Neural cell (in vitro differentiated cells): Measurements from ENCODE around the gene ARHGEF16. TPM values are rescaled to one million over a fixed set of nuclear protein-coding genes. Genes with fewer than 3 reads are reported as not detected.

Experiments
- H2AFZ ChIP-seq: fragments of 200-600, 300-800 bp; sonication (generic), shearing (Covaris generic); 2 replicates; pipeline ENCODE4 v1.6.0; 2014; ENCODE audit warnings: low read depth, mild to moderate bottlenecking, antibody characterized with exemption, low read length, moderate library complexity
- H3F3A ChIP-seq: fragments of 200-600 bp; shearing (Covaris generic); 2 replicates; pipeline ENCODE4 v1.6.1; 2016; ENCODE audit warnings: mild to moderate bottlenecking, moderate library complexity, mixed read lengths, antibody characterized with exemption, low read length; ENCODE audit not compliant: insufficient read depth, poor library complexity, severe bottlenecking
- H3K27ac ChIP-seq: fragments of 200-600, 300-800 bp; sonication (generic), shearing (Covaris generic); 2 replicates; pipeline ENCODE4 v1.5.1; 2014; ENCODE audit warnings: mild to moderate bottlenecking, low read length, moderate library complexity
- H3K27me3 ChIP-seq: fragments of 300-800, 200-600 bp; sonication (generic), shearing (Covaris generic); 2 replicates; pipeline ENCODE4 v1.6.0; 2014; ENCODE audit warnings: mild to moderate bottlenecking, low read depth, low read length, moderate library complexity; ENCODE audit not compliant: insufficient read depth
- H3K36me3 ChIP-seq: fragments of 300-800, 200-600 bp; sonication (generic), shearing (Covaris generic); 2 replicates; pipeline ENCODE4 v1.5.1; 2014; ENCODE audit warnings: mild to moderate bottlenecking, antibody characterized with exemption, low read length, moderate library complexity; ENCODE audit not compliant: insufficient read depth
- H3K4me2 ChIP-seq: fragments of 300-800, 200-600 bp; sonication (generic), shearing (Covaris generic); 2 replicates; pipeline ENCODE4 v1.6.0; 2014; ENCODE audit warnings: mild to moderate bottlenecking, low read length
- H3K4me3 ChIP-seq: fragments of 300-800, 200-600 bp; sonication (generic), shearing (Covaris generic); 2 replicates; pipeline ENCODE4 v1.5.1; 2014; ENCODE audit warnings: mild to moderate bottlenecking, low read length, moderate library complexity
- H3K79me2 ChIP-seq: fragments of 200-600 bp; shearing (Covaris generic); replicated peaks from 2 replicates; pipeline ENCODE4 v1.6.0; 2014; ENCODE audit warnings: mild to moderate bottlenecking, low read length, moderate library complexity; ENCODE audit not compliant: insufficient read depth
- H3K9ac ChIP-seq: fragments of 300-800, 200-600 bp; sonication (generic), shearing (Covaris generic); 2 replicates; pipeline ENCODE4 v1.6.1; 2016; ENCODE audit warnings: mild to moderate bottlenecking, low read length, mixed read lengths
- H3K9me2 ChIP-seq: fragments of 200-600 bp; shearing (Covaris generic); 2 replicates; pipeline ENCODE4 v1.6.1; 2016; ENCODE audit warnings: mild to moderate bottlenecking, low read length, mixed read lengths; ENCODE audit not compliant: insufficient read depth
- H3K9me3 ChIP-seq: fragments of 200-600, 300-800 bp; sonication (generic), shearing (Covaris generic); 2 replicates; pipeline ENCODE4 v1.6.1; 2016; ENCODE audit warnings: mild to moderate bottlenecking, mixed run types, low read length, moderate library complexity, mixed read lengths
- H4K20me1 ChIP-seq: fragments of 200-600 bp; shearing (Covaris generic); 2 replicates; pipeline ENCODE4 v1.6.1; 2016; ENCODE audit warnings: mild to moderate bottlenecking, mixed run types; ENCODE audit not compliant: insufficient read depth
- EP300 ChIP-seq: fragments of 450-650 bp; conservative IDR thresholded peaks from 2 replicates; pipeline ENCODE4 v1.6.1; 2014; ENCODE audit warnings: antibody characterized with exemption, mild to moderate bottlenecking, moderate library complexity; ENCODE audit not compliant: poor library complexity, severe bottlenecking
- EZH2 ChIP-seq: fragments of 200-600, 300-800 bp; shearing (Covaris generic), sonication (generic); IDR thresholded peaks from 2 replicates; pipeline ENCODE4 v1.6.1; 2014; ENCODE audit warnings: antibody characterized with exemption, low read length, borderline replicate concordance, mild to moderate bottlenecking; ENCODE audit not compliant: insufficient read depth, poor library complexity, severe bottlenecking
- MXI1 ChIP-seq: fragments of 450-650 bp; conservative IDR thresholded peaks from 2 replicates; pipeline ENCODE4 v1.6.1; 2014; ENCODE audit warnings: antibody characterized with exemption, mild to moderate bottlenecking; ENCODE audit not compliant: poor library complexity, severe bottlenecking
- POLR2AphosphoS5 ChIP-seq: IDR thresholded peaks from 2 replicates; pipeline ENCODE4 v1.6.1; 2012
- RAD21 ChIP-seq: fragments of 450-650 bp; conservative IDR thresholded peaks from 2 replicates; pipeline ENCODE4 v1.6.1; 2014; ENCODE audit warnings: antibody characterized with exemption, mild to moderate bottlenecking, moderate library complexity
- SMC3 ChIP-seq: fragments of 450-650 bp; conservative IDR thresholded peaks from 2 replicates; pipeline ENCODE4 v1.6.1; 2014; ENCODE audit warnings: antibody characterized with exemption, mild to moderate bottlenecking, moderate library complexity; ENCODE audit not compliant: poor library complexity
- TAF1 ChIP-seq: IDR thresholded peaks from 2 replicates; pipeline ENCODE4 v1.6.1; 2012; ENCODE audit warnings: low read depth
- polyA plus RNA-seq: library from polyadenylated mRNA; depleted of rRNA; stranded (reverse); fragments of >200 nt; gene quantifications from 2 replicates; pipeline ENCODE4 v1.2.3, GENCODE V29; 2014
- TF ChIP-seq, protein P1 (sequence below): fragments of 450-650 bp; IDR thresholded peaks from 2 replicates; pipeline ENCODE4 v1.5.1; 2014; ENCODE audit warnings: antibody characterized with exemption, mild to moderate bottlenecking, moderate library complexity; ENCODE audit not compliant: poor library complexity, severe bottlenecking
- TF ChIP-seq, protein P2 (sequence below): IDR thresholded peaks from 2 replicates; pipeline ENCODE4 v1.6.1; 2012; ENCODE audit warnings: borderline replicate concordance

The ARHGEF16 gene
- polyA plus RNA-seq, 1 donor from 2014 or later, result 0.64 TPM

DNA sequence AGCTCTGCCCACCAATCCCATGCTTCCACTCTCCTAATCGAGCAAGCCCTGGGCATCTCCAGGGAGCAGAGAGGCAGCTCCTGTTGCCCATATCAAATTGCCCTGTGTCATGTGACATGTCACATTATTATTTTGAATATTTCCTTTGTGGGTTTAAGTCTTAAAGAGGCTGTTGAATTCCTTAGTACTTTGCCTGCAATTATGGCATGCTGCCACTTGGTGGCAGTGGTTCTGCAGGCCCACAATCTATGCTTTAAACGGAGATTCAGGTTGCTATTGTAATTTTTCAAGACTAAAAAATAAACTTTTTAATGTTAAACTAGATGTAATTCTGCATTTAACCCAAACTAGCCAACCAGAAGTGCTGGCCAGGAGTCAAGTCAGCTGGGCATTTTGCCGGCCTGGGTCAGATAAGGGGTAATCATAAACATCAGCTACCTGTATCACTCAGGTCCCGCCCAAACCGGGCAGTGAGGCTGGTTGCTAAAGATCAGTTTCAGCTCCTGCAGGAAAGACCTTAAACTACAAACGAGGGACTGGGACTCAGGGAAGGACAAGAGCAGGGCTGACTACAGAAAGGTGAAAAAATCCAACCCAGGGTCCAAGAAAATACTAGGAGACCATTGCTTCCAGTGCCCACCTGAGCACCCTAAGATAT is 37.3 kb upstream of the ARHGEF16 start:
- Histone ChIP-seq H3F3A (no peaks in the 10 kb centered on the region), H4K20me1 (no peaks in the 10 kb centered on the region), H3K4me3 (no peak overlapping the region), H3K27me3 (no peaks in the 10 kb centered on the region), H3K9ac (no peak overlapping the region), H3K4me2 (no peak overlapping the region), H3K9me2 (no peaks in the 10 kb centered on the region), H3K27ac (no peak overlapping the region), H3K79me2 (no peaks in the 10 kb centered on the region), H2AFZ (no peak overlapping the region), H3K9me3 (peaks cover 5% of the 10 kb centered on the region), H3K36me3 (no peaks in the 10 kb centered on the region)
- TF ChIP-seq POLR2AphosphoS5, result no peak
- TF ChIP-seq, protein P1, sequence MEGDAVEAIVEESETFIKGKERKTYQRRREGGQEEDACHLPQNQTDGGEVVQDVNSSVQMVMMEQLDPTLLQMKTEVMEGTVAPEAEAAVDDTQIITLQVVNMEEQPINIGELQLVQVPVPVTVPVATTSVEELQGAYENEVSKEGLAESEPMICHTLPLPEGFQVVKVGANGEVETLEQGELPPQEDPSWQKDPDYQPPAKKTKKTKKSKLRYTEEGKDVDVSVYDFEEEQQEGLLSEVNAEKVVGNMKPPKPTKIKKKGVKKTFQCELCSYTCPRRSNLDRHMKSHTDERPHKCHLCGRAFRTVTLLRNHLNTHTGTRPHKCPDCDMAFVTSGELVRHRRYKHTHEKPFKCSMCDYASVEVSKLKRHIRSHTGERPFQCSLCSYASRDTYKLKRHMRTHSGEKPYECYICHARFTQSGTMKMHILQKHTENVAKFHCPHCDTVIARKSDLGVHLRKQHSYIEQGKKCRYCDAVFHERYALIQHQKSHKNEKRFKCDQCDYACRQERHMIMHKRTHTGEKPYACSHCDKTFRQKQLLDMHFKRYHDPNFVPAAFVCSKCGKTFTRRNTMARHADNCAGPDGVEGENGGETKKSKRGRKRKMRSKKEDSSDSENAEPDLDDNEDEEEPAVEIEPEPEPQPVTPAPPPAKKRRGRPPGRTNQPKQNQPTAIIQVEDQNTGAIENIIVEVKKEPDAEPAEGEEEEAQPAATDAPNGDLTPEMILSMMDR, result peak; percentile 35

DNA sequence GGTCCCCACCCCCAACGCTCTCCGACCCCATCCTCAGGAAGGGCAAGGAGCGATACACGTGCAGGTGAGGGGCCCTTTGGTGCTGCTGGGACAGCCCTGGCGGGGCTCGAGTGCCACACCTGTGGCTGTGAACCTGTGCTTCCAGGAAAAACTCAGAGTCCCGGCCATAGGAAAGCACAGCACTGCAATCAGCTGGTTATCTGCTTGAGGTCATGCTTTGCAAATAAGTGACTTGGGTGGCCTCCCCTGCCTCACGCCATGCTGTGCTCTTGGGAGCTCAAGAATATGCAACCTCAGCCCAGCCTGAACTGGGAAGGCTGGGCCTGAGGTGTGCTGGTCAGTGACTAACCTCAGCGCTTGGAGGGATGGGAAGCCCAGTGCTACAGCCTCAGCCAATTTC is 36.5 kb upstream of the ARHGEF16 start:
- TF ChIP-seq, protein P2, sequence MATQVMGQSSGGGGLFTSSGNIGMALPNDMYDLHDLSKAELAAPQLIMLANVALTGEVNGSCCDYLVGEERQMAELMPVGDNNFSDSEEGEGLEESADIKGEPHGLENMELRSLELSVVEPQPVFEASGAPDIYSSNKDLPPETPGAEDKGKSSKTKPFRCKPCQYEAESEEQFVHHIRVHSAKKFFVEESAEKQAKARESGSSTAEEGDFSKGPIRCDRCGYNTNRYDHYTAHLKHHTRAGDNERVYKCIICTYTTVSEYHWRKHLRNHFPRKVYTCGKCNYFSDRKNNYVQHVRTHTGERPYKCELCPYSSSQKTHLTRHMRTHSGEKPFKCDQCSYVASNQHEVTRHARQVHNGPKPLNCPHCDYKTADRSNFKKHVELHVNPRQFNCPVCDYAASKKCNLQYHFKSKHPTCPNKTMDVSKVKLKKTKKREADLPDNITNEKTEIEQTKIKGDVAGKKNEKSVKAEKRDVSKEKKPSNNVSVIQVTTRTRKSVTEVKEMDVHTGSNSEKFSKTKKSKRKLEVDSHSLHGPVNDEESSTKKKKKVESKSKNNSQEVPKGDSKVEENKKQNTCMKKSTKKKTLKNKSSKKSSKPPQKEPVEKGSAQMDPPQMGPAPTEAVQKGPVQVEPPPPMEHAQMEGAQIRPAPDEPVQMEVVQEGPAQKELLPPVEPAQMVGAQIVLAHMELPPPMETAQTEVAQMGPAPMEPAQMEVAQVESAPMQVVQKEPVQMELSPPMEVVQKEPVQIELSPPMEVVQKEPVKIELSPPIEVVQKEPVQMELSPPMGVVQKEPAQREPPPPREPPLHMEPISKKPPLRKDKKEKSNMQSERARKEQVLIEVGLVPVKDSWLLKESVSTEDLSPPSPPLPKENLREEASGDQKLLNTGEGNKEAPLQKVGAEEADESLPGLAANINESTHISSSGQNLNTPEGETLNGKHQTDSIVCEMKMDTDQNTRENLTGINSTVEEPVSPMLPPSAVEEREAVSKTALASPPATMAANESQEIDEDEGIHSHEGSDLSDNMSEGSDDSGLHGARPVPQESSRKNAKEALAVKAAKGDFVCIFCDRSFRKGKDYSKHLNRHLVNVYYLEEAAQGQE, result no peak
- TF ChIP-seq, protein P1, result no peak
- TF ChIP-seq TAF1 (no peak), EZH2 (no peak), RAD21 (no peak), EP300 (no peak), POLR2AphosphoS5 (no peak), SMC3 (no peak), MXI1 (no peak)

More for the DNA sequence above, 36.5 kb upstream of the ARHGEF16 start:
- no peaks in the 10 kb centered on the region for H3F3A ChIP-seq
- no peaks in the 10 kb centered on the region for H3K27me3 ChIP-seq
- no peaks in the 10 kb centered on the region for H3K79me2 ChIP-seq
- no peak overlapping the region for H2AFZ ChIP-seq
- no peak overlapping the region for H3K4me3 ChIP-seq
- H3K9me2 ChIP-seq, result no peaks in the 10 kb centered on the region
- no peaks in the 10 kb centered on the region for H4K20me1 ChIP-seq
- H3K36me3 ChIP-seq, result no peaks in the 10 kb centered on the region
- no peak overlapping the region for H3K27ac ChIP-seq
- peaks cover 5% of the 10 kb centered on the region for H3K9me3 ChIP-seq
- H3K4me2 ChIP-seq, result no peak overlapping the region
- H3K9ac ChIP-seq, result no peak overlapping the region
